ENCODE measurements around the gene CSF3R. TPM values are rescaled to one million over a fixed set of nuclear protein-coding genes. Genes with fewer than 3 reads are reported as not detected.

CSF3R gene
- total and polyA plus RNA-seq, 12 donors = 2.1 to 24.5 (median 11.1) TPM

DNA sequence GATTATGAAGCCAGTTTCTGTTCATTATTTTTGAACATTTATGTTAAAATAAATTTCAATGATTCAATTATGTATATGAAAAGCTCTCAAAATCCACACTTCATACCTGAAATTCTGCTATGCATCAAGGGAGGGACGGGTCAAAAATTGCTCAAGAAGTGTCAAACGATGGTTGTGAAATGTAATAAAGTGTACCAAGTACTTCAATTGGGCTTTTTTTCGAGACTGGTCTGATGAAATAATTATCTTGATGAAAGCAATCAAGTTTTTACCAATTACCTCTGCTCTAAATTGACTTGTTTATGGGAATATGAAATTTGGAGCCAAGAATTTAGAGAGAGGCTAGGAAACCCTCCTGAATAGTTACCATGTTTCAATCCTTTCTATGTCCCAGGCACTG is 40.4 kb downstream of the CSF3R start:
- DNase-seq = no peak
- H3K4me1 ChIP-seq (replicated peaks in 1 of 2) = peaks cover 5 to 8% of the 10 kb centered on the region in 2 donors
- intact Hi-C loops (cut with DNase I) = no loop called here
- H3K4me3 ChIP-seq = no peak overlapping the region
- H3K36me3 ChIP-seq (replicated peaks in 1 of 2) = peaks cover 0 to 6% of the 10 kb centered on the region in 2 donors
- no peak overlapping the region for H3K27ac ChIP-seq
- TF ChIP-seq, protein P1, sequence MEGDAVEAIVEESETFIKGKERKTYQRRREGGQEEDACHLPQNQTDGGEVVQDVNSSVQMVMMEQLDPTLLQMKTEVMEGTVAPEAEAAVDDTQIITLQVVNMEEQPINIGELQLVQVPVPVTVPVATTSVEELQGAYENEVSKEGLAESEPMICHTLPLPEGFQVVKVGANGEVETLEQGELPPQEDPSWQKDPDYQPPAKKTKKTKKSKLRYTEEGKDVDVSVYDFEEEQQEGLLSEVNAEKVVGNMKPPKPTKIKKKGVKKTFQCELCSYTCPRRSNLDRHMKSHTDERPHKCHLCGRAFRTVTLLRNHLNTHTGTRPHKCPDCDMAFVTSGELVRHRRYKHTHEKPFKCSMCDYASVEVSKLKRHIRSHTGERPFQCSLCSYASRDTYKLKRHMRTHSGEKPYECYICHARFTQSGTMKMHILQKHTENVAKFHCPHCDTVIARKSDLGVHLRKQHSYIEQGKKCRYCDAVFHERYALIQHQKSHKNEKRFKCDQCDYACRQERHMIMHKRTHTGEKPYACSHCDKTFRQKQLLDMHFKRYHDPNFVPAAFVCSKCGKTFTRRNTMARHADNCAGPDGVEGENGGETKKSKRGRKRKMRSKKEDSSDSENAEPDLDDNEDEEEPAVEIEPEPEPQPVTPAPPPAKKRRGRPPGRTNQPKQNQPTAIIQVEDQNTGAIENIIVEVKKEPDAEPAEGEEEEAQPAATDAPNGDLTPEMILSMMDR (IDR thresholded peaks at IDR 0.05) = no peak
- TF ChIP-seq POLR2A (IDR thresholded peaks at IDR 0.05) = no peak
- WGBS, 4 donors = 75 to 84% (median 78%) methylated on average over 3 of the region's 3 CpGs
- no peaks in the 10 kb centered on the region for H3K9me3 ChIP-seq (replicated peaks in 1 of 3)
- no peaks in the 10 kb centered on the region for H3K27me3 ChIP-seq

DNA sequence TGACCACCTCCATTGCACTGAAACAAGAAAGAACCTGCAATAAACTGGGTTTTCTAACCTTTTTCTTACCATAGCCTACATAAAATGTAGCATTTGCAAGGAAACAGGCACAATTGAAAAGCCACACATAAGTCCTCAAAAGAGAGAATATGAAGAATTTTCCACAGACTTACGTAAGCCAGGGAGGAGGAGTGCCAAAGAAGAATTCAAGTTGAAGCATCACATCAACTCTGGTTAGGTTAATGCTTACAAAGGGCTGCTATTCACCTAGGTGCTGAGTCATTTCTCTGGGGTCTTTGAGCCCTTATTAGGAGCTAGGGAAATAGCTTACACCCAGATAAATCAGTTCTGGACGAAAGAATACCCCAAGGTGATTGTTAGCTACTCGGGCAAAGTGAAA is 42.1 kb downstream of the CSF3R start:
- no peaks in the 10 kb centered on the region for H3K9me3 ChIP-seq (replicated peaks in 1 of 3)
- no peaks in the 10 kb centered on the region for H3K27me3 ChIP-seq
- no peak overlapping the region for H3K4me3 ChIP-seq
- no peak for DNase-seq
- intact Hi-C loops (cut with DNase I) = no loop called here
- H3K4me1 ChIP-seq (replicated peaks in 1 of 2) = peaks cover 5 to 8% of the 10 kb centered on the region in 2 donors
- peaks cover 0 to 11% of the 10 kb centered on the region in 2 donors for H3K36me3 ChIP-seq (replicated peaks in 1 of 2)
- no peak overlapping the region for H3K27ac ChIP-seq
- WGBS, 4 donors = 90 to 95% (median 94%) methylated on average over 3 of the region's 3 CpGs
- no peak for TF ChIP-seq POLR2A (IDR thresholded peaks at IDR 0.05)
- TF ChIP-seq, protein P1 (IDR thresholded peaks at IDR 0.05) = no peak

DNA sequence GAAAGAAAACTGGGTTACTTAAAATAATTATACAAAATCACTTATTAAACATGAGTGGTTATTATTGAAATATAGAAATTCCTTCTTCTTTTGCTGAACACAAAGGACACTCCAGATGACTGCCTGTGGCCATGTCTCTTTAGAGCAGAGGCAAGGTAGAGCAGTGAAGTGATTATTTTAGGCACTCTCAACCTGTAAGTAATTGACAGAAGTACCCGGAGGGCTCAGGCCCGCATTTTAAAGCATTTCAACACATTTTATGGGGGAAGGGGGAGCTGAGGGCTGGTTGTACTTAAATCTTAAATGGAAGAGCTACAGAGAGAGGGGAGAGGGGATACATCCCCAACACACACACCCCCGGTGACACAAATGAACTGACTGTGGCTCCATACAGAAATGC is 42.7 kb downstream of the CSF3R start:
- DNase-seq = no peak
- Histone ChIP-seq H3K27ac (no peak overlapping the region), H3K4me1 (replicated peaks in 1 of 2) (peaks cover 5 to 8% of the 10 kb centered on the region in 2 donors), H3K4me3 (no peak overlapping the region), H3K27me3 (no peaks in the 10 kb centered on the region), H3K36me3 (replicated peaks in 1 of 2) (peaks cover 0 to 11% of the 10 kb centered on the region in 2 donors), H3K9me3 (replicated peaks in 1 of 3) (no peaks in the 10 kb centered on the region)
- intact Hi-C loops (cut with DNase I) = no loop called here
- TF ChIP-seq, protein P1 (IDR thresholded peaks at IDR 0.05) = no peak
- no peak for TF ChIP-seq POLR2A (IDR thresholded peaks at IDR 0.05)
- 56 to 87% (median 77%) methylated on average over 3 of the region's 3 CpGs for WGBS, 4 donors

DNA sequence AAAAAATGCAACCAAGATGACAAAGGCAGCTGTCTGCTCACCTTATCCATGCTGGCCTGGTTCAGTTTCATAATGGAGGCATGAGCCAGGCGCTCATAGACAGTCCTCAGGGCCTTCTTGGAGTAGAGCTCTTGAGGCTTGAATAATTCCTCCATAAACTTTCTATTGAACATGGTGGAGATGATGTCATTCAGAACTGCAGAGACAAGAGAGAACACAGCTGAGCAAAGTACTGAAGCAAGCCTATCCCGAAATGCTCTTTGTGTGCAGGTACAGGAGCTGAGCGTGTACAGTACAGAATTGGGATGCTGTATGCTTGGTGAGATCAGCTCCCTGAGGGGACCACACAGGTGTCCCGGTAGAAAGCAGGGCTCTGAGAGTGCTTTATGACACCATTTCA is 44.0 kb downstream of the CSF3R start:
- WGBS, 4 donors = 86 to 97% (median 95%) methylated on average over 4 of the region's 4 CpGs
- Histone ChIP-seq H3K36me3 (replicated peaks in 1 of 2) (peaks cover 0 to 11% of the 10 kb centered on the region in 2 donors), H3K4me3 (no peak overlapping the region), H3K27ac (no peak overlapping the region), H3K4me1 (replicated peaks in 1 of 2) (peaks cover 5 to 8% of the 10 kb centered on the region in 2 donors), H3K9me3 (replicated peaks in 1 of 3) (no peaks in the 10 kb centered on the region), H3K27me3 (no peaks in the 10 kb centered on the region)
- no peak for TF ChIP-seq POLR2A (IDR thresholded peaks at IDR 0.05)
- TF ChIP-seq, protein P1 (IDR thresholded peaks at IDR 0.05) = no peak
- DNase-seq = no peak
- intact Hi-C loops (cut with DNase I) = no loop called here

All from adrenal gland (tissue), 12 donors.